ENCODE data around the gene AXL.
"Not testable (repeated sequence)": the region's sequence is repeated elsewhere in the genome, so short reads cannot be mapped to it uniquely, and the experiment has no call there.

The AXL gene

GRCh38 chr19:41269055-41269454 lies 50.0 kb downstream of the AXL start:
- in situ Hi-C loops (cut with MboI; ENCODE audit: low sequenced_read_pairs), result no loop called here

DNA sequence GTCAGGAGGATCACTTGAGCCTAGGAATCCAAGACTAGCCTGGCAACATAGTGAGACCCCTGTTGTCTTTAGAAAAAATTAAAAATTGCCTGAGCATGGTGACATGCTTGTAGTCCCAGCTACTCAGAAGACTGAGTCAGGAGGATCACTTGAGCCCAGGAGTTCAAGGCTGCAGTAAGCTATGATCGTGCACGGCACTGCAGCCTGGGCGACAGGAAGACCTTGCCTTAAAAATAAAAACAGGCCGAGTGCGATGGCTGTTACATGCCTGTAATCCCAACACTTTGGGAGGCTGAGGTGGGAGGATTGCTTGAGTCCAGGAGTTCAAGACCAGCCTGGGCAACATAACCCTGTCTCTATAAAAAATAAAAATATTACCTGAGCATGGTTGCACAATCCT lies 50.5 kb downstream of the AXL start:
- in situ Hi-C loops (cut with MboI; ENCODE audit: low sequenced_read_pairs), result no loop called here

- in situ Hi-C loops (cut with MboI; ENCODE audit: low sequenced_read_pairs), result no loop called here
These were observed 54.1 kb downstream of the AXL start for GRCh38 chr19:41273076-41273475.

GRCh38 chr19:41274802-41275201 lies 55.8 kb downstream of the AXL start:
- in situ Hi-C loops (cut with MboI; ENCODE audit: low sequenced_read_pairs), result no loop called here

- in situ Hi-C loops (cut with MboI; ENCODE audit: low sequenced_read_pairs), result no loop called here
These were observed 57.2 kb downstream of the AXL start for GRCh38 chr19:41276231-41276630.

- in situ Hi-C loops (cut with MboI; ENCODE audit: low sequenced_read_pairs), result no loop called here
These were observed 59.5 kb downstream of the AXL start for GRCh38 chr19:41278478-41278877.

DNA sequence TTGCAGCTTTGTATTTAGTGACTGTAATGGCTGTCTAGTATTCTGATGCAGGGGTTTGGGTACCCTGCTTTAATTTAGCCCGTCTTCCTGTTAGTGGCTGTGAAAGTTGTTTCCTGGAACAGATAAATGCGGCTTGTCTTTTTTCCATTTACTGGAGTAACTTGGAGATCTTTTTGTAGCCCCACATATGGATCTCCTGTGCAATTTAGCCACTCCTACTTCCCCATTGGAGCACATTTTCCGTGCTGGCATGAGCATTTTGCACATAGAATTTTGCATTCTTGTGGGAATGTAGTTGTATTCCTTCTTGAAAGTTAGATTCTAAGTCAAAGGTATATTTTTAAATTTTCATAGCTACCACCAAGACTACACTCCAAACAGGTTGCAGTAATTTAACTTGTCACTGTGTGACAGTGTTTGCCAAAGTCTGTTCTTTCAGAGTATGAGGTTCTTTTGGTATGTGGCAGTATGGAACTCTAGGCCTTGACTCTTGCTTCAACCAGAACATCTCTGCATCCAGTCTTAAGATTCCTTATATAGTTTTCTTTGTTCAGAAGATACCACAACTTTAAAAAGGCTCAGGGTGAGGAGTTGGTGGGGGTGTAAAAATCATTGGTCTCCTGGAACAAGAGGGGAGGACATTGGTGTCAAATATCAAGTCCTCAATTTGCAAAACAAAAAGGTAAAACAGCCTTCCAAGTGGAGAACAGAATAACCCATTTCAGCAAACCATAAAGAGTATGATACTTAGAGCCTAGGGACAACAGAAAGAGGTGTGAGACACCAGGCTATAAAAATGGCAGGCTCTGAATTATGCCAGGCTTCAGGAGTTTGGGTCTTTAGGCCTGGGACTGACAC lies 69.9 kb downstream of the AXL start:
- in situ Hi-C loops (cut with MboI; ENCODE audit: low sequenced_read_pairs), result no loop called here

GRCh38 chr19:41289814-41290213 lies 70.8 kb downstream of the AXL start:
- in situ Hi-C loops (cut with MboI; ENCODE audit: low sequenced_read_pairs), result not testable (repeated sequence)

GRCh38 chr19:41294393-41294792 lies 75.4 kb downstream of the AXL start:
- in situ Hi-C loops (cut with MboI; ENCODE audit: low sequenced_read_pairs), result no loop called here

- in situ Hi-C loops (cut with MboI; ENCODE audit: low sequenced_read_pairs), result no loop called here
These were observed 76.5 kb downstream of the AXL start for GRCh38 chr19:41295499-41295898.

DNA sequence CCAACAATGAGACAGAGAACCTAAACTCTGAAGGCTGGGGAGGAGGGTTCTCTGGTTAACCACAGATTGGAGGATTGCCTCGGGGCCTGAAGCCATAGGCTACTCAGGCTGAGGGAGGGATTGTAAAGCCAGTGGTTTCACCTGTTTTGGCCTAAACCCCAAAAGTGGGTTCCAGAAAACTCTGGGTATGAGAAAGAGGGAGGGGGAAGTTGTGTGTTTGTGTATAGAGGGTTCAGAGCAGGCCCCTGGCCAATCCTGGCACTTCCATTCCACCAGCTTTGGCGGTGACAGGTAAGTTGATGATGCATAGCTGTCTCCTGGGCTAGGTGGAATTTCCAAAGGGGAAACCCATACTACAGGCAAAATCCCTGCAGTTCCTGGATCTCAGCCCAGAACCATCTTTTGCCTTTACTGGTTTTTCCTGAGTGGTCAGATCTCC lies 77.4 kb downstream of the AXL start:
- in situ Hi-C loops (cut with MboI; ENCODE audit: low sequenced_read_pairs), result no loop called here

DNA sequence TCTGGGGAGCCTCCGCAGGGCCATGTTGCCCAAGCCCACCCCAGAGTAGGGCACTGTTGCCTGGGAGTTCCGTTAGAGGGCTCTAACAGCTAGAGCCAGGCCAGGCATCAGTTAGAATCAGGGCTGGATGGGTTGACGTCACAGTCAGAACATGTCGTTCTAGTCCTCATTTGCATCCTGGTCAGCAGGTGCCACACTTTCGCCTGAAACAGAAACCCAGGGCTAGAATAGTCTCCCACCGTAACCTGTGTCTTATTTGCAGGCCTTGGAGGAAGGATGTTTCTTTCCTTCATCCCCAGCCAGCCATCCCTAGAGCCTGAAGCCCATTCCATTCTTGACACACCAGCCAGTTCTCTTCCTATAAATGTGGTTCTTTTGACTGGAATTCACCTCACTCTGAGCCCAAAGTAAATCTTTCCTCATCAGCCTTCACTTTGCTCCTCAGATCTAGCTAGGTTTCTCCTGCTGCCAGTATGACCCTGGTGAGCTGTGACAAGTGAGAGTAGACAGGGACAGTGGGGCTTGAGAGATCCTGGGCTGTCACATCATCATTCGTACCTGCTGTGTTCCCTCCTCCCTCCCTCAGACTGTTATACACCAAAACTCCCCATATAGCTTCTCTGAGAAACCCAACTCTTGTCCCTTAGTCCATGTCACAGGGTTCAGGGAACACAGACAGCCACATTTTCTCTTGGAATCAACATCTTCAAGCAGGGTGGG lies 78.8 kb downstream of the AXL start:
- in situ Hi-C loops (cut with MboI; ENCODE audit: low sequenced_read_pairs), result no loop called here

DNA sequence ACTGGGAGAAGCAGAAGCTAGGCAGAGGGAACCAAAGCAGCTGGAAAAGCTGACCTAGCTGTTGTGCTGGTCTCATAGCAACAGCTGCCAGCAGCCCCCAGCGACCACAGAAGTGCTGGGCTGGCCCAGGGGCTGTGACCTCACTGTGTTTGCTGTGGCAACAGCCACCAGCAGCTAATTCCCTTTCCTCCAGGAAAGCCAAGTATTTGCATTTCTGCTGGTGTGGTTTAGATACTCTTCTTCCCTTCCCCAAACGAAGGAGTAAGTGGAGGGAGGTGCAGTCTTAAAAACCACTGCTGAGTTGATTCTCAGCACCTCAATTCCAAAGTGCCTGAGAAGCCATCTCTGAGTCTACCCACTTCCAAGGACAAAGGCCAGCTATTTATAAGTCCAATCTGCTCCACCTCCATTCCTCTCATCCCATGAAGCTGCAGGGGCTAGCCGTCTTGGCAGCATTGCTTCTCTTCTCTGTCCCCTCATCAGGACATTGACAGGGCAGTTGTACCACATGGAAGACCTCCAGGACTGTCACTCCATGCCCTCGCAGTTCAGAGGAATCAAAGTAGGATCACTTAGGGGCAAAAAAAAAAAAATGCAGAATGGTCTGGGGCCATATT lies 79.4 kb downstream of the AXL start:
- in situ Hi-C loops (cut with MboI; ENCODE audit: low sequenced_read_pairs), result no loop called here

GRCh38 chr19:41299046-41299754 lies 80.2 kb downstream of the AXL start:
- in situ Hi-C loops (cut with MboI; ENCODE audit: low sequenced_read_pairs), result no loop called here

GRCh38 chr19:41299755-41300089 lies 80.7 kb downstream of the AXL start:
- in situ Hi-C loops (cut with MboI; ENCODE audit: low sequenced_read_pairs), result no loop called here

GRCh38 chr19:41300555-41300954 lies 81.5 kb downstream of the AXL start:
- in situ Hi-C loops (cut with MboI; ENCODE audit: low sequenced_read_pairs), result no loop called here

GRCh38 chr19:41302624-41303351 lies 83.8 kb downstream of the AXL start:
- in situ Hi-C loops (cut with MboI; ENCODE audit: low sequenced_read_pairs), result no loop called here

GRCh38 chr19:41303954-41304353 lies 84.9 kb downstream of the AXL start:
- in situ Hi-C loops (cut with MboI; ENCODE audit: low sequenced_read_pairs), result no loop called here

DNA sequence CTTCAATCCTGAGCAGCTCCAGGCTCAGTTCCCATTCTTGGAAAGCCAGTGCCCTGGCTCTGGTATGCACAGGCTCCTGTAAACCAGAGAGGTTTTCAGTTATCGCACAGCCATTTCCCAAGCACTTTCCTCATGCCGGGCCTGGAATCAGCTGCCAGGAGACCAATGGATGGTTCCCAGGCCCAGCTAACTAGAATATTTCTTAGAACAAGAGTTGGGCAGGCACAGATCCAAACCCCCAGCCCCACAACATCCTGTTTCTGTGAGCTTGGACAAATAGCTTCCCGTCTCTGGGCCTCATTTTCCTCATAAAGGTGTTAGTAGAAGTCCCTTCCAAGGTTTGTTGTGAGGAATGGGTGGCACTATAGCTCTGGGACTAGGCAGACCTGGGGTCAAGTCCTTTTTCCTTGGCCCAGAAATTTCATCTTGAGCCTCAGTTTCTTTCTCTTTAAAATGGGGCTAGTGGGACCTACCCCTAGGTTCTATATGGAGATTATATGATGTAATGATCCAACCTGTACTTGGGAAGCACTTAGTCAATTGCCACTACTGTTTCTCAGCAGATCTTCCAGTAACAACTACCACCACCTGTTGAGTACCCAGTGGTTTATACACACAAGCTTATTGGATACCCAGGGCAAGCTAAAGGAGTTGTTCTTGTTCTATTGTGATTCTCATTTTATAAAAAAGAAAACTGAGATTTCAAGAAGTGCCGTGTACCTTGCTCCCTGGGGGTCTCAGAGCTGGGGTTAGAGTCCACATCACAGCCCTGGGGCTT lies 85.9 kb downstream of the AXL start:
- in situ Hi-C loops (cut with MboI; ENCODE audit: low sequenced_read_pairs), result no loop called here
